ENCODE data around the gene ENO3.

The ENO3 gene

GRCh38 chr17:4998732-4999429 is 48.0 kb downstream of the ENO3 start:
- peak; percentile 41 for DNase-seq (ENCODE audit: low spot score)

GRCh38 chr17:4999430-5000093 is 48.6 kb downstream of the ENO3 start:
- H3K27ac ChIP-seq: peak overlapping the region; percentile 89
- CTCF ChIA-PET: interaction anchor here (0.6 to 1.0 kb wide), 3 partner anchors 10 to 34 kb away, joined by 4 to 5 read pairs (median 5); partner anchors contain the start of gene CAMTA2
- TF ChIP-seq CTCF (conservative IDR thresholded peaks at IDR 0.05; ENCODE audit: low read depth): no peak
- POLR2A ChIA-PET (ENCODE audit: low non-redundant PET): interaction anchor here (0.6 kb wide), 1 partner anchor 28 kb away, joined by 16 read pairs; no protein-coding TSS in a partner anchor
- DNase-seq (ENCODE audit: low spot score): no peak

More at GRCh38 chr17:4998732-4999429, 48.0 kb downstream of the ENO3 start:
- no peak for TF ChIP-seq CTCF (conservative IDR thresholded peaks at IDR 0.05; ENCODE audit: low read depth)
- CTCF ChIA-PET: interaction anchor here (0.5 to 0.6 kb wide), 2 partner anchors 531 to 1680 kb away, joined by 3 to 6 read pairs; no protein-coding TSS in a partner anchor
- POLR2A ChIA-PET (ENCODE audit: low non-redundant PET): interaction anchor here (2.0 kb wide), 1 partner anchor 10 kb away, joined by 6 read pairs; no protein-coding TSS in a partner anchor
- H3K27ac ChIP-seq: peak overlapping the region; percentile 89

GRCh38 chr17:5000237-5000639 is 49.3 kb downstream of the ENO3 start:
- DNase-seq (ENCODE audit: low spot score): no peak
- peak overlapping the region; percentile 89 for H3K27ac ChIP-seq
- ChIA-PET POLR2A (ENCODE audit: low non-redundant PET) (interaction anchor here (0.6 kb wide), 1 partner anchor 28 kb away, joined by 16 read pairs; no protein-coding TSS in a partner anchor), CTCF (interaction anchor here (0.6 to 1.0 kb wide), 4 partner anchors 10 to 538 kb away, joined by 3 to 5 read pairs (median 4); partner anchors contain the start of gene CAMTA2)
- TF ChIP-seq CTCF (conservative IDR thresholded peaks at IDR 0.05; ENCODE audit: low read depth): no peak

GRCh38 chr17:5002121-5002788 is 51.3 kb downstream of the ENO3 start:
- CTCF ChIA-PET: interaction anchor here (0.6 to 0.9 kb wide), 2 partner anchors 9 to 17 kb away, joined by 3 read pairs; no protein-coding TSS in a partner anchor

GRCh38 chr17:5003214-5003867 is 52.4 kb downstream of the ENO3 start:
- DNase-seq (ENCODE audit: low spot score): no peak
- no peak for TF ChIP-seq CTCF (conservative IDR thresholded peaks at IDR 0.05; ENCODE audit: low read depth)
- H3K27ac ChIP-seq: no peak overlapping the region
- ChIA-PET POLR2A (ENCODE audit: low non-redundant PET) (no interaction called here), CTCF (no interaction called here)

More at GRCh38 chr17:5002121-5002788, 51.3 kb downstream of the ENO3 start:
- TF ChIP-seq CTCF (conservative IDR thresholded peaks at IDR 0.05; ENCODE audit: low read depth): no peak
- no peak for DNase-seq (ENCODE audit: low spot score)
- peak overlapping the region; percentile 89 for H3K27ac ChIP-seq
- POLR2A ChIA-PET (ENCODE audit: low non-redundant PET): interaction anchor here (0.8 kb wide), 1 partner anchor 31 kb away, joined by 3 read pairs; no protein-coding TSS in a partner anchor
